NCI-H2196 (cell line): ENCODE measurements around the gene MED29.

Experiments used
- DNase-seq: peaks from one replicate; lab custom pipeline; 2025; ENCODE audit not compliant: unreplicated experiment; lab: John Stamatoyannopoulos, UW

MED29 gene, protein sequence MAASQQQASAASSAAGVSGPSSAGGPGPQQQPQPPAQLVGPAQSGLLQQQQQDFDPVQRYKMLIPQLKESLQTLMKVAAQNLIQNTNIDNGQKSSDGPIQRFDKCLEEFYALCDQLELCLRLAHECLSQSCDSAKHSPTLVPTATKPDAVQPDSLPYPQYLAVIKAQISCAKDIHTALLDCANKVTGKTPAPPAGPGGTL

DNA sequence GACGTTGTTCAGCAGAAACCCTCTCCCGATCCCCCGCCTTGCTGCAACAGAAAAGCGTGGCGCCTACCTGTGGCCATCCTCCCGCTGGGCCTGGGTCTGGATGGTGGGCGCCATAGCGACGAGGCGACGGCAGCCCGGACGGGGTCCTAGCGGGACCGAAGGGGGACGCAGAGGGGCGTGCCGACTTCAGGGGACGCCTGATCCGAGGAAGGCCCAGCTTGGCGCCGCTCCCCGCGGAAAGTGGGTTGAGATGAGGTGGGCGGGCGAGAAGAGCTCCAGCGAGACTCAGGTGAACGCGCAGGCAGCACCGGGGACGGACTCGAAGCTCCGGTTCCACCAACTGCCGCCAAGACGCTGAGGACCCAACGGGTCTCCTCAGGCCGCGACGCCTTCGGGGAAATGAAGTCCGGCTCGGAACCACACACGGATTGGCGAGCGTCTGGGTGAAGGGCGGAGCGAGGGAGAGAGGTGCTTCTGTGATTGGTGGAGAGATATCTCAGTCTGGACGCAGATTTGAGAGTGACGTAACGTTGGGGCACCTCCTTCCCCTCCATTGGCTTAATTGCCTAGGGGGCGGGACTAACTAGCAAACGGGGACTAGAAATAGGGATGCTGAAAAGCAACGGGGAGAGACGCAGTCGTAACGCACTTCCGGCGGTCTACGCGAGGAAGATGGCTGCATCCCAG, at the start of gene MED29, which contains the start of gene PAF1:
Gene MED29, plus strand, starts transcription at position 628 of the 687 bp plus-strand sequence. Its CDS starts 45 bp downstream, at position 673.
Gene PAF1, minus strand, starts transcription at position 356 of the 687 bp plus-strand sequence. Its CDS starts 242 bp downstream, at position 114.
- DNase-seq = peak; percentile 99

DNA sequence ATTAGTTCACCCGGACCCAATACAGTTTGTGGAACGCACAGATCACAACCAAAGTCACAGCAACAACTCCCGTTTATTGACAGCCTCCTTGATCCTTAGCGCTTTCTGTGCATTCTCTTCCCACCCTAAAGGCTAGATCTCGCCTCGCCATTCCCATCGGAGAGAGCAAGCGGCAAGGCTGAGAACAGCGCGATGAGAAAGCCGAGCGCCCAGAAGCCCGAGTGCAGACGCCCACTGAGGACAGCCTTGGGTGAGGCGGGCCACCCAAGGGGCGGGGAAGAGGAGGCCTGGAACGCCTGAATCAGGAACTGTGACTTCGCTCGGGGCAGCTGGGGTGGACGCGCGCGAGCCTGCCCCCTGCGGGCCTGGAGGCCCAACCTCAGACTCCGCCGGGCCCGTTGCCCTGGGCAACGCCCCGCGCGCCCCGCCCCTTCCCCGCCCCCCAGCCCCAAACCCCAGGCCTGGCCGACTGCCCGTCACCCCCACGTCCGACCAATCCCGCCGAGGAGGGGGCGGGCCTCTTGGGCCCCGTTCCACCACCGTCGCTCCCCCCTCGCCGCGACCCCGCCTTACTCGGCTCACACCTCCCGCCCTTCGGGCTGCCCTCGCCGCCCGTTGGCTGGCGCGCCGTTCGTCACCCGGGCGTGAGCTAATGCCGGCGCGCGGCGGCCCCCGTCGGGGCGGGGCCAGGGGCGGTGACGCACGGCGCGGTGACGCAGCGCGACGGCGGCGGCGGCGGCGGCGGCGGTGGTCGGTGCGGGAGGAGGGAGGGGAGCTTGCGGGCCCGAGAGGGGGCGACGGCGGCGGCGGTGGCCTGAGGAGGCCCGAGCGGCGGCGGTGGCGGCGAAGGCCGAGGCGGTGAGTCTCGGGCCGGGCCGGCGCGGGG, 49.2 kb upstream of the MED29 start, which contains the start of gene SAMD4B:
Gene SAMD4B, plus strand, starts transcription at position 703 of the 886 bp plus-strand sequence. CDS start 14,473 bp downstream, outside the sequence.
- peak; percentile 99 for DNase-seq

DNA sequence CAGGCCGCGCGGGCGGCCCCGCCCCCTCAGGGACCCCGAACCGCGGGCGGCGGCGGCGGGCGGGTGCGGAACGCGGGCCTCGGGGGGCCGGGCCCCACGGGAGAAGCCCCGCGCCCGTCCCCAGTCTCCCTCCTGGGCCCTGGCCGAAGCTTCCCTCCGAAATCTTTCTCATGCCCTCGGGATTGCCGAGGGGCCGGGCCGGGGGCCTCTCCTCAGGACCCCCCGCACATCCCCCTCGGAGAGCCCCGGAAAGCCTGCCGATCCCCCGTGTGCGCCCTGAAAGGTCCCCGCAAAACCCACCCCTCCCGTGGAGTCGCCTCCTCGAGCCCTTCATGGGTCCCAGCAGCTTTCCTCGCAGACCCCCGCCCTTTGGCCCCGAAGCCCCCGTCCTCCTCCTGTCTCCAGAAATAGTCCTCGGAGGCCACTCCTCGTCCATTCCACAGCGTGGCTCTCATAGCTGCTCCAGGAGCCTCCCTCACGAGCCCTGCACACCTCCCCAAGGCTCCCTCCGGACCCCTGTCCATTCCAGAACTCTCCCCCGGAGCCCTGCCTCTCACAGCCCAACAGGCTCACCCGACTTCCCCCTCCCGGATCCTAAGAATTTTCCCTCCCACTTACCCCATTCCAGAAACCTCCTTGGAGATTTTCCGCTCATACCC, 48.4 kb upstream of the MED29 start:
- DNase-seq = no peak

DNA sequence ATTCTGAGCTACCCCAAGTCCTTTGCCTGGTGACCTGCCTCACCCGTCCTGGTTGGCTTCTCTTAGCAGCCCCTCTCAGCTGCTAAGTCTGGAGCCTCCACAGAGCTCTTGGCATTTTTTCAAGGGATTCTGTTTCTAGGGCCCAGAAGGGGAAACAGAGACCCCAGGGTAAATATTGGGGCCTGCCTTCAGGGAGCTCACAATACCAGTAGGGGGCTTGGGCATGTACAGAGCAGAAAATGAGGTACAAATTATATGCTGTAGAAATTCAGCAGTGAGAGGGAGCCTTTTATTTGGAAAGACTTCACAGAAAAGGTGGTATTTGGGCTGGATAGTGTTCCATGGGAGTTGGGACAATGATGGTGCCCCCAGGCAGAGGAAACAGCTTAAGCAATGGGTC, 45.2 kb upstream of the MED29 start:
- no peak for DNase-seq

DNA sequence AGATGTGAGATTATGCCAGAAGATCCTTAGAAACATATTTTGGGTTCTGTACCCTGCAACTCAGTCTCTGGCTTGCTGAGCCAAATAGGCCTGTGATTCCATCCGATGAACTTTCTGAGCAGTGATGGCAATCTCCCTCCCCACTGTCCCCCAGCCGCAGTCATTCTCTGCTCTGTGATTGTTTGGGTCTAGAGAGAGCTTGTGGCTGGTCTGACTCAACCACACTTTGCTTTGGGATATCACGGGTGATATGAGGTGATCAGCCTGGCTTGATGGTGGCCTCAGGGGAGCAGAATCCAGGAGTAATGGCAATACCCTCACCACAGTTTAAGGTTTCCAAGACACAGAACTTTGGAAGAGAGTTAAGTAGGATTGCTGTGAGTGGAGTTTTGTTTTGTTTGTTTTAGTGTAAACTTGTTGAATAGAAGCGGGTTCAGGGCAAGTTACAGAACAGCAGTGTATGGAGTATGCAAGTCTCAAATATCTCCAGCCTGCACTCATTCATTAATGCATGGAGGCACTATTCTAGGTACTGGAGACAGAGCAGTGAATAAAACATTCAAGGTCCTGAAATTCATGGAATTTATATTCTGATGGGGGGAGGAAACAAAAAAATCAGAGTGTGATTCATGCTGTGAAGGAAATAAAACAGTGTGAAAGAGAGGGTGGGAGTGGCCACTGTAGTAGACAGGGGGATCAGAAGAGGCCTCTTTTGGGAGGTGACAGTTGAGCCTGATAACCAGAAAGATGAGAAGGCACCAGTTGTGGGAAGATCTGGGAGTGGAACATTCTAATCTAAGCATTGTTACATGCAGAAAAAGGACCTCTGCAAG, 43.6 kb upstream of the MED29 start:
- no peak for DNase-seq

GRCh38 chr19:39349326-39349725, 41.9 kb upstream of the MED29 start:
- no peak for DNase-seq

DNA sequence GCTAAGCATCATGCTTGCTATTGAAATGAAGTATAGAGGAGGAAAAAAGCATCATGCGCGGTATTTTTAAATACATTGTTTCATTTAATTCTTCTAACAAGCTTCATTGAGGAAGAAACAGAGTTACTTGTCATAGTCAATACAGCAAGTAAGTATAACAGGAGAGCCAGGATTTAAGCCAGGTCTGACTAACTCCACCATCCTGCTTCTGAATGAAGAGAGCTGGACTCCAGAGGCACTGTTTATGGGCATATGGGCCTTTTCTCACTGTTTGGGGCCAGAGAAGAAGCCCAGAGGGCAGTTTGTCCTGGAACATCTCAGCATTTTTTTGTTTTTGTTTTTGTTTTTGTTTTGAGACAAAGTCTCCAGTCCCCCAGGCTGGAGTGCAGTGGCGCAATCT, 41.0 kb upstream of the MED29 start:
- no peak for DNase-seq

DNA sequence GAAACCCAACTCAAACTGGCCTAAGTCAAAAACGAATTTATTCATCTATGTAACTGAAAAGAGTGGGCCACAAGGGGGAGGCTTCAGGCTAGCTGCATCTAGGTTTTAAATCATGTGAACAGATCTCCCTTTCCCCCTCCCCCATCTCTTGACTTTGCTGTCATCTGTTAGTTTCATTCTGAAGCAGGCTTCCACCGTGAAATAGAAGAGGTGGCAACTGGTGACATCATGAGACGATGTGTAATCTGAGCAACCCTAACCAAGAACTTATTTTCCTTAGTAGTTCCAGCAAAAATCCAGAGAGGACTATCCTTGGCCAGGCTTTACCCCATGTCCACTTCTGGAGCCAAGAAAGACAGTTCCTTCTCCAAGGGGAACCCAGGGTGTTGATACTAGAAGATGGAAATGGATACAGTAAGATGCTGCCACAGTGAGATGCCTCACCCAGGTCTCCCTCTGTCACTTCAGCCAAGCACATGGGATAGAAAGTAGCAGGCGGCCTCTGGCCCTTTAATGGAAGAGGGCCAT, 39.6 kb upstream of the MED29 start:
- DNase-seq = no peak

DNA sequence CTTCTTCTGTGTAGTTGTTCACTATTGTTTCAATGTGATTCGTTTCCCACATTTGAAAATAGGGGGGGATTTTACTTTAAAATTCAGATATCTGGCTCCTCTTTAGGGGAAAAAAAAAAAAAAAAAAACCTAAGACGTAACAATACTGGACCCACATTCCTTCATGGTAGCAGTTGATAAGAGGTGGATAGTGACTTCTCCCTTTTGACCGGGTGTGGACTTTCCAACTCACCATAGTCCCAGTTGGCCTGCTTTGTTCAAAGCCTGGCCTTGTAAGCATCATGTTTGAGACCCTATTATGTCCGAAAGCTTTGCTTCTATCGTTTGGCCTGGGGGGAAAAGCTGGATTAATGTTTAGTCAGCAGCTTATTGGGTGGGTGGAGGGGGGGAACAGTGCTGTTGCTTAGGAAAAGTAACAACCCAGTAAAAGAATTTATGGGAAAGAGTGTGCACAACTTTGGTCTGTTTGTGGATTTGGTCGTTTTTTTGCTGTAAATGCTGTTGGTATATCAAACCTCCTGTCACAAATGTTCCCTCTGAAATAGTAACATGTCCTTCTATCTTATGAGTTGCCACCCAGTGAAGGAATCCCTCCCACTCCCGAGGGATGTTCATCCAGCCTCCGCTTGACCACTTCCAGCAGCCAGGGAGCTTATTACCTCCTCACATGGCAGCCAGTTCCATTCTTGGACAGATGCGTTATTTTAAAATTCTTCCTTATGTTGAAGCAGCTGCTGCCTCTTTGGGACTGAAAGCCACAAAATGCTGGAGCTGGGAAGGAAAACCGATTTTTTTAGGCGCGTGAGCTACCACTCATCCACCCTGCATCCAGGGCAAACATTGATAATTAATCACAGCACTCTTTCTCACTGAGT, 38.6 kb upstream of the MED29 start:
- DNase-seq = no peak

GRCh38 chr19:39355253-39355652, 35.9 kb upstream of the MED29 start:
- DNase-seq = no peak

- no peak for DNase-seq
Measured at GRCh38 chr19:39356073-39356472, 35.1 kb upstream of the MED29 start.

GRCh38 chr19:39356647-39357046, 34.5 kb upstream of the MED29 start:
- DNase-seq = no peak

DNA sequence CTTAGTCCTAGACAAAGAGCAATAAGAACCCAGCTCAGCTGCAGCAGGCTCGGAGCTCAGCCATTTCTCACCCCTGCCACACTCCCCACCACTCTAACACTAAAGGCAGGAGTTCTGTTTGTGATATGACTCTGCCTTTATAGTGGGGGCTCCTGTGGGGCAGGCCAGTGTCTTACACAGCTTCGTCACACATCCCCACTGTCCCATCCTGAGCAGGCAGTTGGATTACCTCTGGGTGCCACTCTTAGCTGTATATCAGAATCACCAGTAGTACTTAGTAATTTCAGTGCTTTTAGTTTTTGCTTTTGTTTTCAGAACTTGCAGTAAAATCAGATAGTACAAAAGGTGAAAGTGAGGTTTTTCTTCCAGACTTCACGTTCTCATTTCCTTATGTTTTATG, 32.2 kb upstream of the MED29 start:
- DNase-seq = no peak

GRCh38 chr19:39360599-39360998, 30.6 kb upstream of the MED29 start:
- DNase-seq = no peak

- DNase-seq = no peak
Measured at GRCh38 chr19:39362682-39363657, 28.2 kb upstream of the MED29 start.

GRCh38 chr19:39363901-39364457, 27.2 kb upstream of the MED29 start:
- no peak for DNase-seq

- no peak for DNase-seq
Measured at GRCh38 chr19:39365531-39365930, 25.6 kb upstream of the MED29 start.
